Neural progenitor cell (in vitro differentiated cells): ENCODE results near the gene CAVIN2. TPM values are rescaled to one million over a fixed set of nuclear protein-coding genes. Genes with fewer than 3 reads are reported as not detected.

Experiments
- DNase-seq: peaks from one replicate; pipeline ENCODE4 v3.0.0-alpha.2; 2016; ENCODE audit warnings: low spot score
- H2AFZ ChIP-seq: fragments of 200-600 bp; sonication (generic); replicated peaks from 2 replicates; pipeline ENCODE4 v1.6.1; 2016; ENCODE audit warnings: antibody characterized with exemption
- H3F3A ChIP-seq: fragments of 200-600 bp; sonication (generic); 2 replicates; pipeline ENCODE4 v1.6.1; 2016; ENCODE audit warnings: antibody characterized with exemption, low read depth
- H3K27ac ChIP-seq: fragments of 200-600 bp; sonication (generic); 2 replicates; pipeline ENCODE4 v1.5.1; 2016; ENCODE audit warnings: mild to moderate bottlenecking
- H3K27me3 ChIP-seq: fragments of 200-600 bp; sonication (generic); 2 replicates; pipeline ENCODE4 v1.6.1; 2016; ENCODE audit warnings: mild to moderate bottlenecking, moderate library complexity
- H3K36me3 ChIP-seq: fragments of 200-600 bp; sonication (generic); 2 replicates; pipeline ENCODE4 v1.5.1; 2016
- H3K4me1 ChIP-seq: fragments of 200-600 bp; sonication (generic); 2 replicates; pipeline ENCODE4 v1.6.1; 2016; ENCODE audit warnings: mixed run types
- H3K4me2 ChIP-seq: fragments of 200-600 bp; sonication (generic); 2 replicates; pipeline ENCODE4 v1.6.1; 2016
- H3K4me3 ChIP-seq: fragments of 200-600 bp; sonication (generic); 2 replicates; pipeline ENCODE4 v1.5.1; 2016
- H3K79me2 ChIP-seq: fragments of 200-600 bp; sonication (generic); 2 replicates; pipeline ENCODE4 v1.6.1; 2016; ENCODE audit warnings: low read depth
- H3K9ac ChIP-seq: fragments of 200-600 bp; sonication (generic); 2 replicates; pipeline ENCODE4 v1.6.1; 2016
- H3K9me3 ChIP-seq: fragments of 200-600 bp; sonication (generic); 2 replicates; pipeline ENCODE4 v1.5.1; 2016; ENCODE audit warnings: low read depth
- H4K20me1 ChIP-seq: fragments of 200-600 bp; sonication (generic); 2 replicates; pipeline ENCODE4 v1.6.1; 2016; ENCODE audit warnings: low read depth
- H3K27ac Mint-ChIP-seq: 3 replicates; pipeline ENCODE4 v1.8.0; 2021; ENCODE audit warnings: mixed read lengths
- H3K27me3 Mint-ChIP-seq: 2 replicates; pipeline ENCODE4 v1.8.0; 2022; ENCODE audit warnings: low read depth, mild to moderate bottlenecking, inconsistent platforms, moderate library complexity, mixed read lengths; ENCODE audit not compliant: insufficient read depth
- H3K36me3 Mint-ChIP-seq: 3 replicates; pipeline ENCODE4 v1.8.0; 2021; ENCODE audit warnings: mixed read lengths
- H3K4me1 Mint-ChIP-seq: 3 replicates; pipeline ENCODE4 v1.8.0; 2021; ENCODE audit warnings: mixed read lengths
- H3K4me3 Mint-ChIP-seq: 3 replicates; pipeline ENCODE4 v1.8.0; 2021; ENCODE audit warnings: mild to moderate bottlenecking, moderate library complexity, mixed read lengths
- H3K9me3 Mint-ChIP-seq: 3 replicates; pipeline ENCODE4 v1.8.0; 2020; ENCODE audit warnings: mixed read lengths
- EZH2 ChIP-seq: fragments of 200-600 bp; sonication (generic); IDR thresholded peaks from 2 replicates; pipeline ENCODE4 v1.6.1; 2017; ENCODE audit warnings: antibody characterized with exemption, mild to moderate bottlenecking, moderate library complexity
- EZH2phosphoT487 ChIP-seq: fragments of 200-600 bp; sonication (generic); IDR thresholded peaks from 2 replicates; pipeline ENCODE4 v1.6.1; 2017; ENCODE audit warnings: antibody characterized with exemption
- total RNA-seq: library from RNA; depleted of rRNA; stranded (reverse); fragments of >200 nt; gene quantifications from 2 replicates; pipeline ENCODE4 v1.2.3, GENCODE V29; 2015; ENCODE audit warnings: low replicate concordance
- TF ChIP-seq, protein P1 (sequence below): fragments of 200-600 bp; sonication (generic); IDR thresholded peaks from 2 replicates; pipeline ENCODE4 v1.5.1; 2017; ENCODE audit warnings: antibody characterized with exemption, mild to moderate bottlenecking

CAVIN2 gene
- total RNA-seq, 1 donor from 2014 or later: not detected

DNA sequence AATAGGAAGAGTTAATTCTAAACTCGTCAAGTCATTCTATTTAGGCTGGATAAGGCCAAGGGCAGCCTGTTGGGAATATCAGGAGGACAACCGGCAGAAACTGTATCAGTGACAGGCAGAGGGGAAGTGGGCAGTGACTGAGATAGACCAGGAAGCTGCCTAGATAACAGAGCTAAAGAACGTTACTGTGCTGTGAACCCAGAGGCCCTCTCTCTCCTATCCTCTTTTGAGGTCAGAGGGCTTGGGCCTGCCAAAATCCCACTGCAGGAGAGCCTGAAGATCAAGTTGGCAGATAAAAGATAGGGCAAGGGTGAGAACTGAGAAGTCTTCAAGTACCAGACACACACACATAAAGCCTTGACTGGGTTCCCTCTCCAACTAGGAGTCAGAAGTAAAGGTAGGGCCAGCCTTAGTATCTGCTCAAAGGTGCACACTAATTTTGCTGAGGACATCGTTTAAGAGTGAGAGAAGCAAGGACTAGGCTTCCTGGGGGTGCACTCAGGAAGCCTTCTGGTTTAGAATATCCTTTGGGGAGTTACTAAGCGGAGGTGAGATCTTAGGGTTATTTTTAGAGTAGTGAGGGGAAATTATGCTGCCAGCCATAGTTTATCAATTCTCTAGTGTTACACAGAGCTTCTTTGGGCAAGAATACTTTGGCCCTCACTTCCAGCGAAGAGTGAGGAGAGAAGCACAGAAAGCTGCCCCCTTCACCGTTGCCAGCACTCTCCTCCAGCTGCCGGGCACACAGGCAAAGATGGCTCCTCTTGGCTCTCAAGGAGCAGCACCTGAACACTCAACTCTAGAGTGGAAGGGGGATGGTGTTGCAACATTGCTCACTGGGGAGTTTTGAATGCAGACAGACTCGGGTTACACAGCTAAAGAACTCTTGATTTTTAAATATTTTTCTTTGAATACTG, 9.8 kb downstream of the CAVIN2 start:
- no peak overlapping the region for H3K4me3 ChIP-seq
- TF ChIP-seq EZH2: no peak
- TF ChIP-seq EZH2phosphoT487: no peak
- TF ChIP-seq, protein P1, sequence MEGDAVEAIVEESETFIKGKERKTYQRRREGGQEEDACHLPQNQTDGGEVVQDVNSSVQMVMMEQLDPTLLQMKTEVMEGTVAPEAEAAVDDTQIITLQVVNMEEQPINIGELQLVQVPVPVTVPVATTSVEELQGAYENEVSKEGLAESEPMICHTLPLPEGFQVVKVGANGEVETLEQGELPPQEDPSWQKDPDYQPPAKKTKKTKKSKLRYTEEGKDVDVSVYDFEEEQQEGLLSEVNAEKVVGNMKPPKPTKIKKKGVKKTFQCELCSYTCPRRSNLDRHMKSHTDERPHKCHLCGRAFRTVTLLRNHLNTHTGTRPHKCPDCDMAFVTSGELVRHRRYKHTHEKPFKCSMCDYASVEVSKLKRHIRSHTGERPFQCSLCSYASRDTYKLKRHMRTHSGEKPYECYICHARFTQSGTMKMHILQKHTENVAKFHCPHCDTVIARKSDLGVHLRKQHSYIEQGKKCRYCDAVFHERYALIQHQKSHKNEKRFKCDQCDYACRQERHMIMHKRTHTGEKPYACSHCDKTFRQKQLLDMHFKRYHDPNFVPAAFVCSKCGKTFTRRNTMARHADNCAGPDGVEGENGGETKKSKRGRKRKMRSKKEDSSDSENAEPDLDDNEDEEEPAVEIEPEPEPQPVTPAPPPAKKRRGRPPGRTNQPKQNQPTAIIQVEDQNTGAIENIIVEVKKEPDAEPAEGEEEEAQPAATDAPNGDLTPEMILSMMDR: no peak
- Mint-ChIP-seq H3K27ac (no peak overlapping the region), H3K27me3 (no peaks in the 10 kb centered on the region), H3K4me3 (no peak overlapping the region), H3K9me3 (no peaks in the 10 kb centered on the region), H3K36me3 (no peaks in the 10 kb centered on the region), H3K4me1 (peaks cover 18% of the 10 kb centered on the region)
- H3F3A ChIP-seq: no peaks in the 10 kb centered on the region
- no peak overlapping the region for H2AFZ ChIP-seq
- no peak overlapping the region for H3K4me2 ChIP-seq
- H3K27me3 ChIP-seq: no peaks in the 10 kb centered on the region
- H3K36me3 ChIP-seq: no peaks in the 10 kb centered on the region
- no peak overlapping the region for H3K27ac ChIP-seq
- no peak for DNase-seq
- H3K4me1 ChIP-seq: peaks cover 2% of the 10 kb centered on the region
- H4K20me1 ChIP-seq: no peaks in the 10 kb centered on the region
- H3K9ac ChIP-seq: no peak overlapping the region
- H3K79me2 ChIP-seq: no peaks in the 10 kb centered on the region
- no peaks in the 10 kb centered on the region for H3K9me3 ChIP-seq

DNA sequence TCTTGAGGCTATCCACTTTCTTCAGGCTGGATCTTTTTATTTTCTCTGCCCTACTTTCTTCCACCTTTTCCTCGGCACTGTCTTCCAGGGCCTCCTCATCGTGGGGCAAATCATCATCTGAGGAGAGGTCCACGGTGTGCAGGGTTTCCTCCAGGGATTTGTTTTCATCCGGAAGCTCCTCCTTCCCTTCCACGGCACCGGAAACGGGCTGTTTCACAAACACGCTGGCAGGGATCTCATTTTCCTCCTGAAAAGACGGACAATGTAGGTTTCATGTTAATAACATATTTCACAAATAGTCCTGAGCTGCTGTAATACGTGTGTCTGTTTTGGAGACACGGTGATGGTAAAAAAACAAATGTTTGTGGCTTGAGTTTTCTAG, 10.4 kb downstream of the CAVIN2 start:
- Histone ChIP-seq H3K79me2 (no peaks in the 10 kb centered on the region), H3K27me3 (no peaks in the 10 kb centered on the region), H3K27ac (no peak overlapping the region), H3K4me2 (no peak overlapping the region), H4K20me1 (no peaks in the 10 kb centered on the region), H3K4me1 (peaks cover 9% of the 10 kb centered on the region), H3K9me3 (no peaks in the 10 kb centered on the region), H2AFZ (no peak overlapping the region), H3F3A (no peaks in the 10 kb centered on the region), H3K4me3 (no peak overlapping the region), H3K36me3 (no peaks in the 10 kb centered on the region), H3K9ac (no peak overlapping the region)
- Mint-ChIP-seq H3K4me3 (no peak overlapping the region), H3K4me1 (peaks cover 23% of the 10 kb centered on the region), H3K27me3 (no peaks in the 10 kb centered on the region), H3K27ac (no peak overlapping the region), H3K9me3 (no peaks in the 10 kb centered on the region), H3K36me3 (no peaks in the 10 kb centered on the region)
- DNase-seq: no peak
- TF ChIP-seq, protein P1: no peak
- TF ChIP-seq EZH2phosphoT487 (no peak), EZH2 (no peak)

DNA sequence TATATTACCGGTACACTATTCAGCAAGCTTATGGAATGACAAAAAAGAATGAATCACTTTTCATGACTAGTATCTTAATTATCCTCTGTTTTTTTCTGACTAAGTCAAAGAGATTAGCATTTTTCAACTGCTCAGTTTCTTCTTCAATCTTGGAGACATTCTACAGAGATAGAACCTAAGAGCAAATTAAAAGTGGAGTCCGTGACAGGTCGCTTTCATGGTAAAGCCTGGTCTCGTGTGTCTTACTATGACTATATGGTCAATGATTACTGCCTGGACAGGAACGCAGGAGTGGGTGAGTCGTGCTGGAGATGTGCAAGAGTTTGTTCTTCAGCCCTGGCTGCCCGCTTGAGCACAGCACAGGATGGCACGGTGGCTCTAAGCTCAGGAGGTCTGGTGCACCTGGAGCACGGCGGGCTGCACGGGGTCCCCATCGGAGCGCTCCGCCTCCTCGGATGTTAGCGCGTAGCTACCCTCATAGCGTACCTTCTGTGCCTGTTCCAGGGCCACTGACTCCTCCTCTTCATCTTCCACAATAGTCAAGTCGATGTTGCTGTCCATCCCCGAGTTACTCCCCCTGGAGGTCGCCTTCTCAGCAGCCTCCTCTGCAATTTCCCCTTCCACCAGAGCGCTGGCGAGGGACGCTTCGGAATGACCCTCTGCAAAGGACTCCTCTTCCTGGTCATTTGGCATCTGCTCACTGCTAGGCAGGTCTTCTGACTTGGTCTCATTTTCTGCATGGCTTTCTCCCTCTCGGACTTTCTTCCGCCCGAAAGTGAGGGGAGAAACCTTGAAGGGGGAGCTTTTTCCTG, 11.1 kb downstream of the CAVIN2 start:
- DNase-seq: no peak
- H3K27ac Mint-ChIP-seq: no peak overlapping the region
- H3K27ac ChIP-seq: no peak overlapping the region
- H3K4me2 ChIP-seq: no peak overlapping the region
- no peak overlapping the region for H3K4me3 Mint-ChIP-seq
- H2AFZ ChIP-seq: no peak overlapping the region
- peaks cover 14% of the 10 kb centered on the region for H3K4me1 ChIP-seq
- no peaks in the 10 kb centered on the region for H3K9me3 ChIP-seq
- TF ChIP-seq, protein P1: no peak
- no peak for TF ChIP-seq EZH2phosphoT487
- TF ChIP-seq EZH2: no peak
- H3K9me3 Mint-ChIP-seq: no peaks in the 10 kb centered on the region
- H3K27me3 ChIP-seq: no peaks in the 10 kb centered on the region
- peaks cover 29% of the 10 kb centered on the region for H3K4me1 Mint-ChIP-seq
- H4K20me1 ChIP-seq: no peaks in the 10 kb centered on the region
- no peaks in the 10 kb centered on the region for H3K79me2 ChIP-seq
- no peaks in the 10 kb centered on the region for H3K27me3 Mint-ChIP-seq
- no peaks in the 10 kb centered on the region for H3F3A ChIP-seq
- no peaks in the 10 kb centered on the region for H3K36me3 ChIP-seq
- H3K4me3 ChIP-seq: no peak overlapping the region
- H3K9ac ChIP-seq: no peak overlapping the region
- H3K36me3 Mint-ChIP-seq: no peaks in the 10 kb centered on the region
